RKO (cell line): ENCODE data around the gene ABTB2.

ENCODE experiments used
- DNase-seq: peaks from one replicate; pipeline ENCODE4 v3.0.0-alpha.2; 2016; ENCODE audit warnings: low spot score

ABTB2 gene

DNA sequence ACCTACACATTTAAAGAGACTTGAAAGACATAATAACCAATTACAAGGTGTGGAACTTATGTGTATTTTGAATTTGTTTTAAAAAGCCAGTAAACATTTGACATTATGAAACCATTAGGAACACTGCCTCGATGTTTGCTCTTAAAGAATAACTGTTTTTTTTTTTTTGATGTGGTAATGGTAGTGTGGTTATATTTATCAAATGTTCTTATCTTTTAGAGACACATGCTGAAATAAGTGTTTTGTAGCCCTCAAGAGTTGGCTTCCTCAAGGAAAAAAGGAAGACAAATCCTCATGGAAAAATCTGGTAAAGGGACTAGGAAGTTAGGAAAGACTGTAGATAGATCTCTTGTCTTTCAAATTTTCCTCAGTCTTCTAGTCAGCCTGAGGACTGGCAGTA, 2.2 kb upstream of the ABTB2 start:
- DNase-seq = no peak

DNA sequence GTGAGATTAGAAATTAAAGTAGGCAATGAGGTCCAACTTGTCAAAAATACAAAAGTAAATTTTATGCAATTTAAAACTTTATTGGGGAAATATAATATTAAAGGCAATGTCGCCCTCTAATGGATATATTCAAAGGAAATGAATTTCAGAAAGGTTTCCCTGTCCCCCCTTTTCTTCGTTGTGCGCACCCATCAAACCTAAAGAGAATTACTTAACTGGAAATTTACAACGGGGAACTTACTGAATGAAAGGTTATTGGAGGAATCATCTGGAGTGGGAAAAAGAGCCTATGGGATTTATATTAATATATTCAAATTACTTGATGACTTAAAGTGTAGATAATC, 1.7 kb upstream of the ABTB2 start:
- no peak for DNase-seq

DNA sequence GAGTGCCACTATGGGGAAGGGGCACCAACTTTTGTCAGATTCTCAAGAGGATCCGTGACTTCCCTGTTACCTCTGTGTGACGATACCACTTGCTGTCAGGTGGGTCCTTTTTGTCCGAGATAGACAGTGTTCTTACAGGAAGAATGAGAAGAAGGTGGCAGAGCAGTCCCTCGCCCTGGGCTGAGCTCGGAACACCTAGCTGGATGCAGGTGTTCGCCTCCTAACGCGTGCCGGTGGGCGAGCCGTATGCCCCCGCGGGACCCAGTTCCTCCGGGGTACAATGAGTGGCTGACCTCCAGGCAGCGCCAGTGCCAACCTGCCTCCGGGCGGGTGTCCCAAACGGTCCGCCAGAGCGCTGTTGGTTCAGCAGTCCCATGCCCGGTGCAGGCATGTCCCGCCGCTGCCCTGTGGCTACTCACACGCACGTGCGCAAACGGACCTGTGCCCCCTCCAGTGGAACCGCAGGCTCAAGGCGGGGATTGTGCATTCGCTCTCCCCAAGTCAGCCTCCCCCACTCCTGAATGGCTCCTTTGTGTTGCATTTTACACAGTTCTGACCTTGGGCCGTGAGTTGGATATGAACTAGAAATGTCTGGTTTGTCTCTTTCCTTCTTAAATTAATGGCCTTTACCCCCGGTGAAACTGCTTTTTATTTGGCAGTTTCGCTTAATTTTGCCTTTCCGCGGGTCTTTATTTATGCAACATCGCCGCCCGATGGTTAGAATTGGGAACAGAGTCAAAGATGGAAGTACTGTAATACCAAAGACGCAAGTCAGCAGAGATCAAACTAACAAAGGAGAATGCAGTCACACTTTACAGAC, 1.1 kb upstream of the ABTB2 start:
- DNase-seq = peak; percentile 88

DNA sequence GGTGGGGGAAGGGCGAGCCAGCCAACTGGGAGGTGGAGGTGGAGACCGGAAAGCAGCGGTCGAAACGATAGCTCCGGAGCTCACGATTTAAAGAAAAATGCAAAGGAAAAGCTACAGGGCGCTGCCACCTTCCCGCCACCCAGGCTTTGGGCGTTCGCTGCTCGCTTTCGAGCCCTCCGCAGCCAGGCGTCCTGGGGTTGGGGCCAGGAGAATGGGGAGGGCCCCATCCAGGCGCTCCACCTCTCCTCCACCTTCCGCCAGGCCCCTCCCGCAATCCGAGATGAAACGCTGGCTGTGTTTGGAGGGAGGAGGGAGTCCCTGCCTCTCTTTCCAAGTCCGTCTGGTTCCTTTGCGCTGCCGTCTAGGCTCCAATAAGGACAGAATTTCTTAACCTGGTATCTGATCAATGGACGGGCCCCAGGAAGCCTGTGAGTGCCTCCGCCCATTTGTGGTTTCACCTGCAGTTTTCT, 483 bp upstream of the ABTB2 start:
- DNase-seq = peak; percentile 79

DNA sequence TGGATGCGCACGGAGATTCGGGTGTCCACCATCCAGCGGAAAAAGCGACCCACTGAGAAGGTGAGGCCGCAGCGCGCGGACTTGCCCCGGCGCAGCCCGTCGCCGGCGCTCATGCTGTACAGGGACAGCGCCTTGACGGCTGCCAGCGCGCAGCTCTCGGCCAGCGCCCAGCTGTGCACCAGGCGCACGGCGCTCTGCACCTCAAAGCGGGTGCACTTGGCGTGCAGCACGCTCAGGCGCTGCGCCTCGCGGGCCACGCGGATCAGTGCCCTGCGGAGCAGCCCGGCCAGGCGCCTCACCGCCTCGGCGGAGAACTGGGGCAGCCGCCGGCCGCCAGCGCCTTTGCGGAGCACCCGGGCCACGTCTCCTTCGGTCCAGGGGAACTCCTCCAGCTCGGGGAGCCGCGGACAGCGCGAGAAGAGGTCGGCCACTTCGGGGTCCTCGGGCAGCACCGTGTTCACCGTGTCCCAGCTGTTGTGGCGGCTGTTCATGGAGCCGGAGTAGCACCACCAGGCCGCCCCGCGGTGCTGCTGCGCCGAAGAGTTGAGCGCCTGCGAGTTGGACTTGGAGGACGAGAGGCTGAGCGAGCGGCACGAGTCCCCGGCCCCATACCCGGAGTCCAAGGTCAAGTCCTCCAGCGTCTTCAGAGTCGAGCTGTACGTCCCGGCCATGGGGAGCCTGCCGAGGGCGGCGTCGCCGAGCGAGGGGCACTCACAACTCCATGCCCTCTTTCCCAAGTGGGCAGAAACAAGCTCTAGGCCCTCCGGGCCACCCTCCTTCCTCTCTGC, 703 bp downstream of the ABTB2 start:
- peak; percentile 73 for DNase-seq

DNA sequence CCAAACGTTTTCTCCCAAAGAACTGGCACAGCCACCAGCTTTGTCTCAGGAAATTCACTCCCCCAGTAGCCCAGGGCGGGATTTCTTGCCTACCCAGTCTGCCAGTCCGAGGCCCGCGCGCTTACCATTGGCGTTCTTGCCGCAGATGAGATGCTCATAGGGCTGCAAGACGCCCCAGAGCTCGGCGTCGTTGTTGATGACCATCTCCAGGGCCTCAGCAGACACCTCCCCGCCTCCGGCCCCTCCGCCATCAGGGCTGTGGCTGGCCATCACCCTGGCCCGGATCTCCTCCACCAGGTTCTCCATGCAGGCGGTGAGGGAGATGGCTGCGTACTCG, 1.3 kb downstream of the ABTB2 start:
- peak; percentile 67 for DNase-seq

DNA sequence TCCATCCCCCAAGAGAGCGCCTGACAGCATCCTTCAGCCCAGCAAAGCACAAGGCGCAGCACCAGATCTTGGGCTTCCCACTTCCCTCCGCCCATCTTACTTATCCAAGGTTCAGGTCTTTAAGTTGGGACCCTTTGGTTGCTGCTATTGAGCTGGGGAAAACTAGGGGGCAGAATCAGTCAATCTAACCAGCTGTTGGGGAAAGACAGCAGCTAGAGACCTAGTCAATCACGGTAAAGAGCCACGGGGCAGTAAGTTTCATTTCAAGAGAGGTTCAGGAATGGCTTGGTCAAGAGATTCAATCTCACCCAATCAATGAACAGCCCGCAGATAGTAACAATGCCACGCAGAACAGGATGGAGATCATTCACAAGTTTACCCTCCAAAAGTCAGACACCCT, 1.7 kb downstream of the ABTB2 start:
- no peak for DNase-seq

DNA sequence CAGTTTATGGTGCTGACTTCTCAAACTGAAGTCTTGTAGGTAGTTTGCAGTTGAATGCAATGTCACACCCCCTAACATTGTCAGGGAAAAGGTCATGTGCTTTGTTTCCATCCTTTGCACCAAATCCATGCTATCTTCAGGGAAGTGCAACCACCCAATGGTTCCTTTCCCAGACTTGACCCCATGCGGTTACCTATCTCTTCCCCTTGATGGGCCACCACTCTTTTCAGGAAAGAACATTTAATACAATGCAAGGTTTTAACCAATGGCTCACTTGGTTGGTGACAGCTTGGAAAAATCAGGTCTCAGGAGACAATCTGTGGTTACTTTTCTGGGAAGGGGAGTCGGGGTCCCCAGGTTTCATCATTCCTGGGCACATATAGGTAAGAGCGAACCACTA, 2.1 kb downstream of the ABTB2 start:
- DNase-seq = no peak

DNA sequence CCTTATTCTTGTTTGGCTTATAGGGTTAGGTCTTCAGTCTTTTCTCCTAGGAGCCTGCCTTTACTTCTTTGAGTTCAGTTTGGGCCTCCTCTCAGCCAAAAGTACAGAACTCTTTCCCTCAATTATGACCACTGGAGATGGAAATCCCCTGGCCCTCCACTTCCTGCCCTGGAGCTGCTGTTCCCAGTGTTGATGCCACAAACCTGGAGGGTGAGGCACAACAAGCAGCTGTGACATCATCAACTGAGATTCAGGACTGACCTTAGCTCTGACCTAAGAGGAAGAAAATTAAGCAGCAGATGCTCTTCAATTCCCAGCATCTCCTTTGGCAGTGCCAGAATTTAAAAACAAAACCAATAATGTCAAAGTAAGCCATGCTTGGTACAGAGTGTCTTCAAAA, 3.0 kb downstream of the ABTB2 start:
- DNase-seq = peak; percentile 48

DNA sequence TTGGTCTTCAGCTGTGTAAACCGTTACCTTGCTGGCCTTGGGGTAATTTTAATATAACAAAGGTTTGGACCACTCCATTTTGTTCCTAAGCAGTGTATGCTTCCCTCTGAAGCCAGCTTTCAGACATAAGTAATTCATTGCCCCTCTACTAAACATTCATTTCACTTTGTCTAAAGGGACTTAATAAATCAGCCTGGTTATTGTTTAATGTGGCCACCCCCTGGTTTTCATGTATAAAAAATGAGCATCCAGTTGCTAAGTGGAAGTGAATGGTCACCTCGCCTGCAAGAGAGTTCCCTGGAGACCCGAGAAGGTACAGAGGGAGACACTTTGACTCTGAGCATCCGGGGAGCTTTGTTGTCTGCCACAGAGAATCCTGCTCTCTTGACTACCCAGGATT, 3.9 kb downstream of the ABTB2 start:
- DNase-seq = no peak

DNA sequence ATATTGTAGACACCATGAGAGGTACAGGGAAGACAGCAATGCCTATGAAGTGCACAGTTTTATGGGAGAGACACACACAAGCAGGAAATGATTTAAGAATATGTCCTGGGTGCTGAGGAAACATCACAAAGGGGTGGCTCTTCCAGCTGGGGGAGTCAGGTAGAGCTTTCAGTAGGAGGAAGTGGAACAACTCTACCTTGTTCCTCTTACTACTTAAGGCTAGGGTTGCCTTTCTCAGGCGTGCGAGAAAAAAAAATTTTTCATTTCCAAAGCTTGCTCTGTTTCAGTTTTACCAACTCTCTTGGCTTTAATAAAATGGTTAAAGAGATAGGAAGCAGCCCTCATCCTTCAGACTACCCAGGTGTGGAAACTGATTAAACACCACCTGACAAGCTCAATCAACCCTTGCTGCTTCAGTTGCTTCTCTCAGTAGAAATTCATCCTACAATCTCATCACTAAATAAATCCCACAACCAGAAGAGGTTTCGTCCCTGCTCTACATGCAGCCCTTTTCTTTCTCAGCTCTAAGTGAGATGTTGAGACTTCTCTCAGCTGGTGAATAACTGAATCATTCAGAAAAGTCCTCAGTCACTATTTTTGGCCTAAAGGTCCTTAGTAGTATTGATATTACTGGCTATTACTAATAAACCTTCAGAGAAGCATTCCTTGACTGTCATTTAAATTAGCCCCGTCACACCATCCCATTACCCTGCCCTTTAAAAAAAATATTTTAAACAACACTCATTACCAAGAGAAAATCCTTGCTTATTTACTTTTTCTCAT, 5.9 kb downstream of the ABTB2 start:
- no peak for DNase-seq

DNA sequence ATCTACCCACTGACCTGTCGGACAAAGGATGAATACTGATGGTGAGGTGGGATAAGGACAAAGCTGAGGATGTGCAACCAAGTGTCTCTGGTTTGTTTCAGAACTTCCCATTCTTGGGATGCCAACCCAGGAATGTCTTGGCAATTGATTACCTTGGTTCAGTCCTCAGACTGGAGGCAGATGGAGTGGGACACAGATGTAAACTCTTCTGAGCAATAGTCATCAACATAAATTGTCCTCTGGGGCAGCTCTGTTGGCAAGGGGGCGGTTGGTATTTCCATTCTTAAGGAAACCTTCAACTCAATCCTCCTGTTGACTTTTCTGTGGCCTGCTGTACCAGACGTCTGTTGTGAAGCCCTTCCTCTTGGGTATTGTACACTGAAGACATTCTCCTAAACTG, 6.8 kb downstream of the ABTB2 start:
- DNase-seq = no peak

DNA sequence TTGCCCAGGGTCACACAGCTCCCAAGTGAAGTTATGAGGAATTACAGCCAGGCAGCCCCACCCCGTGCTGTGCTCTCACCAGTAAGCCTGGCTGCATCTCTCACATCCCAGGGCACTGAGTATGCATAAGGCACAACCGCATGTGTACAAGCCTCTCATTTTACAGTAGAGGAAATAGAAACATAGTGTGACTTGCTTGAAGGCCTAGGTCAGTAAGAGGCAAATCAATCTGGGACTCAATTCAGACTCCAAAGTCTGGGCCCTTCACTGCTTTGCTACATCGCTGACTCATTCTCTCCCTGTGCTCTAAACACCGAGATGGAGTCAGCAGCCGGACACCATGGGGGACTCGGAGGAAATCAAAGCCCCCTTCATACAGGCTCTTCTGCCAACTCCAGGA, 7.9 kb downstream of the ABTB2 start:
- no peak for DNase-seq

DNA sequence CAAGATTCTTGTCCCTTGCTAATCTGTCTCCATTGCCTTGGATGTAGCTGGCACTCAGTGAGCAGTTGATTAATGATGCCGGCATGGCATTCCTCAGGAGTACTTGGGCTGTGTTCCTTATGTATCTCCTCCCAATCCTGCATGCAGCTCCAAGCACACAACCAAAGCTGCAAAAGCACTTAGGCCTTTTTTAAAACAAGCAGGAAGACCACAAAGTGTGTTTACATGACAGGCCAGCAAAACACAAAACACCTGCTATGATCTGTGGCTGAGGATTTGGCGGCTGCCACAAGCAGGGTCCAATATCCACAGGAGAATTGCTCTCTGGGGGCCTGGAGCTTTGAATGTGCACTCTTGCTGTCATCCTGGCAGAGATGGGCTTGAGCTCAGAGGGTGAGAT, 8.9 kb downstream of the ABTB2 start:
- DNase-seq = no peak

DNA sequence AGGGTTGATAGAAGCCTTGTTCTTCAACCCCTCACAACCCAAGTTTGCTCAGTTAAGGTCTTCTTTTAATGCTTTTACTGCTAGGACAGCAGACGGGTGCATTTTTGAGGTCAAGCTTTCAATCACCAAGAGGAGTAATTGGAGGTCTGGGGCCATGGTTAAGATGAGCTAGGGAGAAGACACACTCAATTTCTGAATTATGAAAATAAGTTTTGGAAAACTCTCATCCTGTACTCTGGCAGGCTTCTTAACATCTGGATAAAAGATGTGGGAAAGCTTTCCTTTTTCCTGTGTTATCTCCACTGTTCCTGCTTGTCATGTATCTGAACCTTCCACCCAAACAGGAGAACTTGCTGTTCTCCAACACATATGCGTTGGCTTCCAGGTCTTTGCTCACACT, 9.7 kb downstream of the ABTB2 start:
- DNase-seq = no peak

DNA sequence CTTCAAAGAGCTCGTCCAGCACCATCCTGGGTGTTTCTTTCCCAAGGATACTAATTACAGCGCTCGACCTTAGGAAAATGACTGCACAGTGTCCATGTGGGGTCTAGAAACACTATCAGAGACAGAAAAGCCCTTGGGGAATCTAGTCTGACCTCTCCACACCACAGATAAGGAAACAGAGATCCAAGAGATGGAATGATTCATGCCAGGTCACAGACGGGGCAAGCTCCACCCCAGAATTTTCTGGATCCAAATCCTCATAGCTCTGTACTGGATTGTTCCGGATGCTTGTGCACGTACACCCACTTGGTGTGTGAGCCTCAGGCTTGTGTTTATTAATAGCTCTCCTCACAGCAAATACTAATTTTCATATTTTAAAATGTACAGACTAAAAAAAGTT, 11.3 kb downstream of the ABTB2 start:
- DNase-seq = no peak

DNA sequence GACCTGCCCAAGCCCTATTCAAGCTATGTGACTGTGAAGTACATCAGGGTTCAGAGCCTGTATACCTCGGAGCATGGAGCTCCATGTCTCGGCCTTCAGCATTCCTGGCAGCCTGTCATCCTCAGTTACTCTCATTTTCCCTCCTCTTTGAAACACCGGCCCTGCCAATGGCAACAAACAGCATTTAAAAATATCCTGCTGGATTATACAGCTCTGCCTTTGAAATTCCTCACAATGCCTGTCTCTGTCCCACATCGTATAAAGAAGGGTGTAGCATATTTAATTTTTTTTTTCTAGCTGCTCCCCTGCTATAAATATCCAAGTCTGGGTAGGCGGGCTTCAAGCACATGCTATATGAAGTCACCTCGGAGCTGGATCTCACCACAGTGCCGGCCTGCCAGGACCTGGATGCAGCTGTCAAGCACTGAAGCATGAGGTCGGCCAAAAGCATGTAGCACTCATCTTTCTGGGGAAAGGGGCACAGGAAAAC, 11.8 kb downstream of the ABTB2 start:
- DNase-seq = no peak

DNA sequence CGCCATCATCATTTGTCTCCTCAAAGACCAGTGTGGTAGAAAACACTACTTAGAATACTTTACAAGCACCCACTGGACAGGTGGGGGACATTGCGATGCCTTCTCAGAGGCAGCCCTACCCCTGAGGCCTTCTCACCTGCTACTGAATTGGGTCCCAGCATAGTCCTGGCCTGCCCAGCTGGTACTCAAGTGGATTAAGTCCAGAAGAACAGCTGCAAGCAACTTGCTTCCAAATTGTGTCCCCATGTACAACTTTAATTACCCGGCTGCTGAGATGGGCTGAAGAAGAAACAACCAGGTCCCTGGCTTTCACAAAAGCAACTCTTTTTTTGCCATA, 12.3 kb downstream of the ABTB2 start:
- DNase-seq = no peak

DNA sequence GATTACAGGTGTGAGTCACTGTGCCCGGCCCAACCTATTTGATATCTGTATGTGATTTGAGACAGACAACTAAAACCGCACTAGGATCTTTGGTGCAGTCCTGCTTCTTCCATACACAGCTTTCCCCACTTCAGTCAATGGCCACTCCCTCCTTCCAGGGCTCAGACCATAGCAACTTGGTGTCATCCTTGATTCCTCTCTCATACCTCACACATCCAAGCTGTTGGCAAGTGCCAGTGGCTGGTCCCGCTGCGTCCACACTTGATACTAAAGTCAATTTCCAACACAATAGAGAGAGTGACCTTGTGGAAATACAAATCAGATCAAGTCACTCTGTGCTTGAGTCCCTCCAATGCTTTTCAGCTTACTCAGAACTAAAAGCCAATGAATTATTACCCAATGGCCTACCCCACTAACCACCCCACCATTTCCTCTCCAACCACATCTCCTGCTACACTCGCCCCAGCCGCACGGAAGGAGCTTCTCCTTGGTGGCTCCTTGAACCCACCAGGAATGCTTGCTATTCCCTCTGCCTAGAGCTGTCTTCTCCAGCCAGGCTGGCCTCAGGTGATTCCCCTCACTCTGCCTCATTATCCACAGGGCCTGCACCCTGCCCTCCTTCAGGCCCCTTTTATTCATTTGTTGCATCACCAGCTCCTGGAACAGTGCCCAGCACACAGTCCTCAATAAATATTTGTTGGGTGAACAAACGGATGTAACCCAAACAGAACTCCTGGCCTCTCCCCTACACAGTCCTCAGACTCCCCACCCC, 12.9 kb downstream of the ABTB2 start:
- peak; percentile 41 for DNase-seq

DNA sequence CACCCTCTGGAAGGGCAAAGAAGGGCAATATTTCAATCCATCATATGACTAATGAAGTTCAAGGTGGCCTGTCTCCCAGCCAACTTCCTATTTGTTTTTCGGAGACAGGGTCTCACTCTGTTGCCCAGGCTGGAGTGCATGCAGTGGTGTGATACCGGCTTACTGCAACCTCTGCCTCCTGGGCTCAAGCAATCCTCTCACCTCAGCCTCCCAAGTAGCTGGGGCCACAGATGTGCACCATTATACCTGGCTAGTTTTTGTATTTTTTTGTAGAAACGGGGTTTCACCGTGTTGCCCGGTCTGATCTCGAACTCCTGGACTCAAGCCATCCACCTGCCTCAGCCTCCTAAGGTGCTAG, 13.4 kb downstream of the ABTB2 start:
- DNase-seq = no peak

DNA sequence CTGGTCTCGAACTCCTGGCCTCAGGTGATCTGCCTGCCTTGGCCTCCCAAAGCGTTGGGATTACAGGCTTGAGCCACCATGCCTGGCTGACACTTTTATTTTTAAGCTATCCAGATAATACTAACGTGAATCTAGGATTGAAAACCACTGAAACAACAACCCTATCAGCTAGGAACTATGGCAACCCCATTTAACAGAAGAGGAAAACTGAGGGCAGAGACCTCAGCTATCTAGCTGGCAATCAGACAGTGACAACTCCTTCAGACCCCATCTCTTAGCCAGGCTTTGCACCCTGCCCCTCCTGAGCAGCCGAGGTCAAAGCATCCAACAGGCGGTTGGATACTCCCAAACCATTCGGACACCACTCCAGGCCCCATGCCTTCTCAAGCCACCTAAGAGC, 14.1 kb downstream of the ABTB2 start:
- DNase-seq = no peak

DNA sequence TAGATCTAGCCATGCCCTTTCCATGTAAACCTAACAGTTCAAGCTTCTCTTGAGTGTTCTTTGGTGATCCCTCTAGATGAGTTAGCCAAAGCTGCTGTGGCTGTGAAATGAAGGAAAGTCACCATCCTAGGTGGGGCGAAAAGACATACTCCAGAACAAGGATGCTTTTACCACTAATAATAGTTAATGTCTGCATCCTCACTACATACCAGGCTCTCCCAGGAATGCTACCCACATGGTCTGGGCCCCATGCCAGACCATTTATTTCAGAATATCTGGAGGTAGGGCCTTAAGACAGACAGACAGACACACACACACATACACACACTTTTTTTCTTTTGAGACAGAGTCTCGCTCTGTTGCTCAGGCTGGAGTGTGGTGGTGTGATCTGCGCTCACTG, 14.7 kb downstream of the ABTB2 start:
- DNase-seq = no peak
